Stomach smooth muscle (tissue), 2 donors: ENCODE measurements around the gene CNIH4.

Source experiments
- H3K27ac ChIP-seq: one replicate; pipeline ENCODE4 v1.7.0; 2013; ENCODE audit warnings: mild to moderate bottlenecking, low read length, inconsistent platforms
- H3K27me3 ChIP-seq, 2 donors: one replicate each; pipeline ENCODE4 v1.7.0; 2013; ENCODE audit warnings: low read length in 2 of 2; ENCODE audit not compliant: insufficient read depth in 2 of 2, control insufficient read depth in 1 of 2
- H3K36me3 ChIP-seq, 2 donors: one replicate each; pipeline ENCODE4 v1.7.0; 2013; ENCODE audit warnings: low read length in 2 of 2; ENCODE audit not compliant: control insufficient read depth in 2 of 2, insufficient read depth in 2 of 2
- H3K4me1 ChIP-seq: one replicate; pipeline ENCODE4 v1.7.0; 2013; ENCODE audit warnings: low read length; ENCODE audit not compliant: control insufficient read depth, insufficient read depth
- H3K4me3 ChIP-seq, 2 donors: one replicate each; pipeline ENCODE4 v1.7.0; 2013; ENCODE audit warnings: low read length in 2 of 2
- H3K9ac ChIP-seq, 2 donors: one replicate each; pipeline ENCODE4 v1.7.0; 2013; ENCODE audit warnings: low read length in 2 of 2, mild to moderate bottlenecking in 1 of 2
- H3K9me3 ChIP-seq, 2 donors: one replicate each; pipeline ENCODE4 v1.7.0; 2013; ENCODE audit warnings: low read length in 2 of 2; ENCODE audit not compliant: control insufficient read depth in 2 of 2
- donor health status: healthy.
- donor health status: Pancreatic carcinoma.

The CNIH4 gene

GRCh38 chr1:224380003-224380402 is 23.3 kb downstream of the CNIH4 start:
- no peaks in the 10 kb centered on the region for H3K27me3 ChIP-seq
- H3K9me3 ChIP-seq, result no peaks in the 10 kb centered on the region
- peaks cover 17 to 23% of the 10 kb centered on the region in 2 donors for H3K36me3 ChIP-seq
- H3K9ac ChIP-seq, result no peak overlapping the region
- H3K4me3 ChIP-seq, result no peak overlapping the region
- peaks cover 10% of the 10 kb centered on the region for H3K4me1 ChIP-seq
- H3K27ac ChIP-seq, result no peak overlapping the region

GRCh38 chr1:224381880-224382548 is 25.3 kb downstream of the CNIH4 start:
- no peak overlapping the region for H3K27ac ChIP-seq
- no peaks in the 10 kb centered on the region for H3K27me3 ChIP-seq
- no peak overlapping the region for H3K9ac ChIP-seq
- H3K36me3 ChIP-seq, result peaks cover 6 to 10% of the 10 kb centered on the region in 2 donors
- H3K4me1 ChIP-seq, result peaks cover 6% of the 10 kb centered on the region
- H3K4me3 ChIP-seq, result no peak overlapping the region
- no peaks in the 10 kb centered on the region for H3K9me3 ChIP-seq

GRCh38 chr1:224383218-224383617 is 26.5 kb downstream of the CNIH4 start:
- Histone ChIP-seq H3K9ac (no peak overlapping the region), H3K4me1 (no peaks in the 10 kb centered on the region), H3K9me3 (no peaks in the 10 kb centered on the region), H3K27me3 (no peaks in the 10 kb centered on the region), H3K27ac (no peak overlapping the region), H3K36me3 (peaks cover 4 to 10% of the 10 kb centered on the region in 2 donors), H3K4me3 (no peak overlapping the region)

- H3K27ac ChIP-seq, result no peak overlapping the region
- no peaks in the 10 kb centered on the region for H3K4me1 ChIP-seq
- no peak overlapping the region for H3K4me3 ChIP-seq
- H3K36me3 ChIP-seq, result peaks cover 5 to 10% of the 10 kb centered on the region in 2 donors
- no peaks in the 10 kb centered on the region for H3K9me3 ChIP-seq
- no peaks in the 10 kb centered on the region for H3K27me3 ChIP-seq
- H3K9ac ChIP-seq, result no peak overlapping the region
Observed at GRCh38 chr1:224387302-224387912, 30.7 kb downstream of the CNIH4 start.

- Histone ChIP-seq H3K9ac (no peak overlapping the region), H3K4me3 (no peak overlapping the region), H3K36me3 (peaks cover 5 to 15% of the 10 kb centered on the region in 2 donors), H3K27ac (no peak overlapping the region), H3K9me3 (no peaks in the 10 kb centered on the region), H3K27me3 (no peaks in the 10 kb centered on the region), H3K4me1 (no peaks in the 10 kb centered on the region)
Observed at GRCh38 chr1:224387943-224388342, 31.3 kb downstream of the CNIH4 start.

- H3K36me3 ChIP-seq, result peaks cover 15 to 33% of the 10 kb centered on the region in 2 donors
- no peak overlapping the region for H3K27ac ChIP-seq
- no peaks in the 10 kb centered on the region for H3K4me1 ChIP-seq
- no peaks in the 10 kb centered on the region for H3K9me3 ChIP-seq
- H3K27me3 ChIP-seq, result no peaks in the 10 kb centered on the region
- no peak overlapping the region for H3K4me3 ChIP-seq
- H3K9ac ChIP-seq, result no peak overlapping the region
Observed at GRCh38 chr1:224390517-224390916, 33.8 kb downstream of the CNIH4 start.

GRCh38 chr1:224392411-224393249 is 36.0 kb downstream of the CNIH4 start:
- Histone ChIP-seq H3K4me3 (no peak overlapping the region), H3K27me3 (no peaks in the 10 kb centered on the region), H3K27ac (no peak overlapping the region), H3K9me3 (no peaks in the 10 kb centered on the region), H3K9ac (no peak overlapping the region), H3K4me1 (no peaks in the 10 kb centered on the region), H3K36me3 (peaks cover 15 to 44% of the 10 kb centered on the region in 2 donors)

- no peaks in the 10 kb centered on the region for H3K9me3 ChIP-seq
- no peaks in the 10 kb centered on the region for H3K27me3 ChIP-seq
- H3K9ac ChIP-seq, result no peak overlapping the region
- H3K27ac ChIP-seq, result no peak overlapping the region
- H3K36me3 ChIP-seq, result peaks cover 15 to 50% of the 10 kb centered on the region in 2 donors
- no peaks in the 10 kb centered on the region for H3K4me1 ChIP-seq
- no peak overlapping the region for H3K4me3 ChIP-seq
Observed at GRCh38 chr1:224393294-224393693, 36.6 kb downstream of the CNIH4 start.

- peaks cover 19 to 49% of the 10 kb centered on the region in 2 donors for H3K36me3 ChIP-seq
- H3K9ac ChIP-seq, result no peak overlapping the region
- H3K27me3 ChIP-seq, result no peaks in the 10 kb centered on the region
- H3K9me3 ChIP-seq, result no peaks in the 10 kb centered on the region
- H3K27ac ChIP-seq, result no peak overlapping the region
- no peaks in the 10 kb centered on the region for H3K4me1 ChIP-seq
- no peak overlapping the region for H3K4me3 ChIP-seq
Observed at GRCh38 chr1:224399887-224400286, 43.2 kb downstream of the CNIH4 start.

- no peaks in the 10 kb centered on the region for H3K4me1 ChIP-seq
- no peak overlapping the region for H3K4me3 ChIP-seq
- no peak overlapping the region for H3K27ac ChIP-seq
- no peaks in the 10 kb centered on the region for H3K9me3 ChIP-seq
- H3K36me3 ChIP-seq, result peaks cover 27 to 48% of the 10 kb centered on the region in 2 donors
- H3K9ac ChIP-seq, result no peak overlapping the region
- no peaks in the 10 kb centered on the region for H3K27me3 ChIP-seq
Observed at GRCh38 chr1:224402472-224403036, 45.9 kb downstream of the CNIH4 start.
